ENCODE data around the gene EEFSEC.

Gene EEFSEC

GRCh38 chr3:128340198-128340903 is 187.1 kb downstream of the EEFSEC start:
- no peak overlapping the region for H3K4me3 ChIP-seq (ENCODE audit: low read depth, low read length)
- no peak for TF ChIP-seq CTCF (IDR thresholded peaks at IDR 0.05; ENCODE audit: borderline replicate concordance, insufficient read depth, low read depth, low read length)

GRCh38 chr3:128340904-128341555 is 187.7 kb downstream of the EEFSEC start:
- H3K4me3 ChIP-seq (ENCODE audit: low read depth, low read length), result no peak overlapping the region
- no peak for TF ChIP-seq CTCF (IDR thresholded peaks at IDR 0.05; ENCODE audit: borderline replicate concordance, insufficient read depth, low read depth, low read length)

GRCh38 chr3:128341659-128342395 is 188.5 kb downstream of the EEFSEC start:
- no peak for TF ChIP-seq CTCF (IDR thresholded peaks at IDR 0.05; ENCODE audit: borderline replicate concordance, insufficient read depth, low read depth, low read length)
- H3K4me3 ChIP-seq (ENCODE audit: low read depth, low read length), result no peak overlapping the region

- TF ChIP-seq CTCF (IDR thresholded peaks at IDR 0.05; ENCODE audit: borderline replicate concordance, insufficient read depth, low read depth, low read length), result no peak
- H3K4me3 ChIP-seq (ENCODE audit: low read depth, low read length), result no peak overlapping the region
Observed at GRCh38 chr3:128342701-128343180, 189.5 kb downstream of the EEFSEC start.

GRCh38 chr3:128343287-128344051 is 190.2 kb downstream of the EEFSEC start:
- TF ChIP-seq CTCF (IDR thresholded peaks at IDR 0.05; ENCODE audit: borderline replicate concordance, insufficient read depth, low read depth, low read length), result no peak
- H3K4me3 ChIP-seq (ENCODE audit: low read depth, low read length), result no peak overlapping the region

GRCh38 chr3:128344052-128344735 is 190.9 kb downstream of the EEFSEC start:
- no peak for TF ChIP-seq CTCF (IDR thresholded peaks at IDR 0.05; ENCODE audit: borderline replicate concordance, insufficient read depth, low read depth, low read length)
- H3K4me3 ChIP-seq (ENCODE audit: low read depth, low read length), result no peak overlapping the region
